MM.1S (cell line): ENCODE measurements around the gene CPSF3.

ENCODE experiments used
- DNase-seq: peaks from one replicate; pipeline ENCODE4 v3.0.0-alpha.2; 2015
- H2AFZ ChIP-seq: fragments of 300-600 bp; sonication (generic); 2 replicates; pipeline ENCODE4 v1.6.0; 2016; ENCODE audit warnings: antibody characterized with exemption, low read length
- H3F3A ChIP-seq: fragments of 300-600 bp; sonication (generic); 2 replicates; pipeline ENCODE4 v1.6.1; 2016; ENCODE audit warnings: mild to moderate bottlenecking, antibody characterized with exemption, low read length, moderate library complexity, mixed read lengths; ENCODE audit not compliant: insufficient read depth
- H3K27ac ChIP-seq: fragments of 300-600 bp; sonication (generic); 2 replicates; pipeline ENCODE4 v1.5.1; 2016; ENCODE audit warnings: mild to moderate bottlenecking, low read length
- H3K27me3 ChIP-seq: fragments of 300-600 bp; sonication (generic); replicated peaks from 2 replicates; pipeline ENCODE4 v1.6.0; 2016; ENCODE audit warnings: low read length; ENCODE audit not compliant: insufficient read depth
- H3K36me3 ChIP-seq: fragments of 300-600 bp; sonication (generic); replicated peaks from 2 replicates; pipeline ENCODE4 v1.6.1; 2016; ENCODE audit warnings: mild to moderate bottlenecking, low read length, mixed read lengths; ENCODE audit not compliant: insufficient read depth
- H3K4me1 ChIP-seq: fragments of 300-600 bp; sonication (generic); 2 replicates; pipeline ENCODE4 v1.6.1; 2016; ENCODE audit warnings: low read length, mixed read lengths
- H3K4me2 ChIP-seq: fragments of 300-600 bp; sonication (generic); 2 replicates; pipeline ENCODE4 v1.6.0; 2016; ENCODE audit warnings: low read depth, low read length
- H3K4me3 ChIP-seq: fragments of 300-600 bp; sonication (generic); 2 replicates; pipeline ENCODE4 v1.5.1; 2016; ENCODE audit warnings: low read length, mixed read lengths
- H3K79me2 ChIP-seq: fragments of 300-600 bp; sonication (generic); 2 replicates; pipeline ENCODE4 v1.6.1; 2016; ENCODE audit warnings: mixed run types, low read length, mixed read lengths
- H3K9ac ChIP-seq: fragments of 300-600 bp; sonication (generic); 2 replicates; pipeline ENCODE4 v1.6.1; 2016; ENCODE audit warnings: low read length, mixed read lengths
- H3K9me2 ChIP-seq: fragments of 300-600 bp; sonication (generic); replicated peaks from 2 replicates; pipeline ENCODE4 v1.6.1; 2016; ENCODE audit warnings: mild to moderate bottlenecking, low read length, mixed read lengths; ENCODE audit not compliant: insufficient read depth
- H3K9me3 ChIP-seq: fragments of 300-600 bp; sonication (generic); replicated peaks from 2 replicates; pipeline ENCODE4 v1.6.1; 2016; ENCODE audit warnings: mild to moderate bottlenecking, low read length, mixed read lengths; ENCODE audit not compliant: insufficient read depth
- H4K20me1 ChIP-seq: fragments of 300-600 bp; sonication (generic); 2 replicates; pipeline ENCODE4 v1.6.1; 2016; ENCODE audit warnings: mild to moderate bottlenecking, low read length, moderate library complexity, mixed read lengths; ENCODE audit not compliant: insufficient read depth
- EZH2 ChIP-seq: fragments of 300-600 bp; sonication (generic); optimal IDR thresholded peaks from 2 replicates; pipeline ENCODE3; 2017; ENCODE audit warnings: low read depth, mild to moderate bottlenecking, antibody characterized with exemption, low read length, mixed read lengths
- EZH2phosphoT487 ChIP-seq: fragments of 300-600 bp; sonication (generic); IDR thresholded peaks from 2 replicates; pipeline ENCODE4 v1.6.1; 2018; ENCODE audit warnings: antibody characterized with exemption, low read length
- TF ChIP-seq, protein P1 (sequence below): fragments of 300-600 bp; sonication (generic); IDR thresholded peaks from 2 replicates; pipeline ENCODE4 v1.5.1; 2016; ENCODE audit warnings: antibody characterized with exemption, low read length, mixed read lengths

CPSF3 gene

DNA sequence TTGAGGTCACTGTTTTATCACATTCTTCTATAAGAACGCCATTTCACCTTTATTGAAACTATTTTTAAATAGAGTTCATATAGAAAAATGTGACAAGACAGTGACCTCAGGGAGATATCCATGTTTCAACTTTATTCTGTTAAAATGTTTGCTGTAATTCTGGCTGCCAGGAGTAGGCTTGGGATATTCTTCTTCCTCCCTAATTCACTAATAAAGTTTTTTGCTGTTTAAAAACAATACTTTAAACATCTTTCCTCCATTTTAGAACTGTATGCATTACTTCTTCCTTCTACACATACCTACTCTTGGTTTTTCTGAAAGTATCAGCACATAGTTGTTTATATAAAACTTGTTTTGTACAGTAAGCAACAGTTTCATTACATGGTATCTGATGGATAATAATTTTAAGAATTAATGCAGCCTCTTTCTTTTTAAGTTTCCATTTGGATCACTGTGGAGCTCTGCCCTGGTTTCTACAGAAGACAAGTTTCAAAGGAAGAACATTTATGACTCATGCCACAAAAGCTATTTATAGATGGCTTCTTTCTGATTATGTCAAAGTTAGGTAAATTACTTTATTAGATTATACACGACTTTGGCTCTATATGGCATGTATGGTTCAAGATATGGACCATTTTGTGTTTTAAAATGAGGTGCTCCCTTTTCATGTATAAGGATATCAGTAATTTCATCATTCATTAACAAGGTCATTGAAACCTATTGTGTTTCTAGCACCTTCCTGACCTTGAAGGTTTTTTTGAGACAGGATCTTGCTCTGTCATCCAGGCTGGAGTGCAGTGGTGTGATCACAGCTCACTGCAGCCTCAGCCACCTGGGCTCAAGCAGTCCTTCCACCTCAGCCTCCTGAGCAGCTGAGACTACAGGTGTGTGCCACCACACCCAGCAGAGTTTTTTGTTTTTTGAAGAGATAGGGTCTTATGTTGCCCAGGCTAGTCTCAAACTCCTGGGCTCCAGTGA lies 7.2 kb downstream of the CPSF3 start:
- peak overlapping the region; percentile 29 for H3K4me2 ChIP-seq
- peaks cover 16% of the 10 kb centered on the region for H3F3A ChIP-seq
- H3K27ac ChIP-seq: peak overlapping the region; percentile 48; the same call in 1 of the 2 replicates
- H3K36me3 ChIP-seq: no peaks in the 10 kb centered on the region; the same call in 1 of the 2 replicates
- no peak overlapping the region for H3K4me3 ChIP-seq
- peaks cover 20% of the 10 kb centered on the region for H3K4me1 ChIP-seq
- H4K20me1 ChIP-seq: no peaks in the 10 kb centered on the region
- H3K9ac ChIP-seq: no peak overlapping the region
- peaks cover 12% of the 10 kb centered on the region; the same call in 1 of the 2 replicates for H3K79me2 ChIP-seq
- no peak for DNase-seq
- no peaks in the 10 kb centered on the region for H3K27me3 ChIP-seq
- no peak for TF ChIP-seq EZH2phosphoT487
- H2AFZ ChIP-seq: no peak overlapping the region
- H3K9me3 ChIP-seq: no peaks in the 10 kb centered on the region
- no peaks in the 10 kb centered on the region for H3K9me2 ChIP-seq

DNA sequence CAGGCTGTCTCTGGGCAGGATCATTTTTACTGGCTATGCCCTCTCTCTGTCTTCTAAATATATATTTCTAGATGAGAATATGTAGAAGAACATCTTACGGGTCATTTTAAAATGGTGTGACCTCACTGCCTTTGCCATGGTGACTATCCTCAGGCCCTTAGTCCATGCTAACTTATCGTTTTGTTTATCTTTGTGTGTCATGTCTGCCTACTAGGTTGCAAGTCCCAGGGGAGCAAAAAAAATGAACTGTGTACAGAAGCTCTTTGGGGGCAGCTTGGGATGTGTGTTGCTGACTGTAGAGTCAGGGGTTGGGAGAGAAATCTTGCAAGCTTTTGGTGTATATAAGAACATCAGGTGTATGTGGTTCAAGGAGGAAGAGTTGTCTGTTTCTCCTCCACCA lies 11.0 kb downstream of the CPSF3 start:
- Histone ChIP-seq H2AFZ (no peak overlapping the region), H3K9me2 (no peaks in the 10 kb centered on the region), H3K4me3 (no peak overlapping the region), H3K36me3 (no peaks in the 10 kb centered on the region; the same call in none of the 2 replicates), H3F3A (peaks cover 16% of the 10 kb centered on the region), H3K27ac (no peak overlapping the region), H3K79me2 (no peaks in the 10 kb centered on the region), H3K4me2 (no peak overlapping the region), H3K9me3 (no peaks in the 10 kb centered on the region), H4K20me1 (no peaks in the 10 kb centered on the region), H3K9ac (no peak overlapping the region), H3K4me1 (peaks cover 19% of the 10 kb centered on the region), H3K27me3 (no peaks in the 10 kb centered on the region)
- no peak for TF ChIP-seq EZH2phosphoT487
- no peak for TF ChIP-seq EZH2
- TF ChIP-seq, protein P1, sequence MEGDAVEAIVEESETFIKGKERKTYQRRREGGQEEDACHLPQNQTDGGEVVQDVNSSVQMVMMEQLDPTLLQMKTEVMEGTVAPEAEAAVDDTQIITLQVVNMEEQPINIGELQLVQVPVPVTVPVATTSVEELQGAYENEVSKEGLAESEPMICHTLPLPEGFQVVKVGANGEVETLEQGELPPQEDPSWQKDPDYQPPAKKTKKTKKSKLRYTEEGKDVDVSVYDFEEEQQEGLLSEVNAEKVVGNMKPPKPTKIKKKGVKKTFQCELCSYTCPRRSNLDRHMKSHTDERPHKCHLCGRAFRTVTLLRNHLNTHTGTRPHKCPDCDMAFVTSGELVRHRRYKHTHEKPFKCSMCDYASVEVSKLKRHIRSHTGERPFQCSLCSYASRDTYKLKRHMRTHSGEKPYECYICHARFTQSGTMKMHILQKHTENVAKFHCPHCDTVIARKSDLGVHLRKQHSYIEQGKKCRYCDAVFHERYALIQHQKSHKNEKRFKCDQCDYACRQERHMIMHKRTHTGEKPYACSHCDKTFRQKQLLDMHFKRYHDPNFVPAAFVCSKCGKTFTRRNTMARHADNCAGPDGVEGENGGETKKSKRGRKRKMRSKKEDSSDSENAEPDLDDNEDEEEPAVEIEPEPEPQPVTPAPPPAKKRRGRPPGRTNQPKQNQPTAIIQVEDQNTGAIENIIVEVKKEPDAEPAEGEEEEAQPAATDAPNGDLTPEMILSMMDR: no peak
- DNase-seq: no peak

DNA sequence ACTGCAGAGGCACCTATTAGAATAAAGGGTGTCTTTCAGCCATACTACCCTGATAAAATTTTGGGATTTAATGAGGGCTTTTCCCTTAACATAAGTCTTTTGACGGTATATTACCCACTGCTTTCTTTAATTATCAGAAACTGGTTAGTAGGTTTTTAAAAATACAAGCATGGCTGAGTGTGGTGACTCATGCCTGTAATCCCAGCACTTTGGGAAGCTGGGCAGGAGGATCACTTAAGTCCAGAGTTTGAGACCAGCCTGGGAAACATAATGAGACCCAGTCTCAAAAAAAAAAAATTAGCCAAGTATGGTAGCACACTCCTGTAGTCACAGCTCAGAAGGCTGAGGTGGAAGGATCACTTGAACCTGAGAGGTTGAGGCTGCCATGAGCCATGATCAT lies 16.1 kb downstream of the CPSF3 start:
- no peak overlapping the region for H3K4me3 ChIP-seq
- TF ChIP-seq, protein P1: no peak
- no peaks in the 10 kb centered on the region for H4K20me1 ChIP-seq
- DNase-seq: no peak
- no peaks in the 10 kb centered on the region for H3K27me3 ChIP-seq
- no peaks in the 10 kb centered on the region for H3K9me2 ChIP-seq
- no peak overlapping the region for H3K4me2 ChIP-seq
- H3K36me3 ChIP-seq: no peaks in the 10 kb centered on the region; the same call in none of the 2 replicates
- H3K27ac ChIP-seq: no peak overlapping the region
- no peak overlapping the region for H2AFZ ChIP-seq
- no peaks in the 10 kb centered on the region for H3K9me3 ChIP-seq
- H3K79me2 ChIP-seq: no peaks in the 10 kb centered on the region
- H3F3A ChIP-seq: no peaks in the 10 kb centered on the region
- no peak overlapping the region for H3K9ac ChIP-seq
- no peaks in the 10 kb centered on the region for H3K4me1 ChIP-seq
